GM18861 (cell line): ENCODE results near the gene SYNE1.
A peak's percentile ranks its signal among the peaks of the same experiment; 100 is the strongest.
"Not testable (repeated sequence)": the region's sequence is repeated elsewhere in the genome, so short reads cannot be mapped to it uniquely, and the experiment has no call there.

Source experiments
- ATAC-seq: cut with Tn5 transposase; IDR thresholded peaks from one replicate; pipeline ENCODE4 v1.9.1; 2021; ENCODE audit not compliant: unreplicated experiment

SYNE1 gene

GRCh38 chr6:152155792-152156191 lies 481.4 kb downstream of the SYNE1 start:
- no peak for ATAC-seq

GRCh38 chr6:152154559-152155356 lies 482.4 kb downstream of the SYNE1 start:
- no peak for ATAC-seq

GRCh38 chr6:152151920-152152319 lies 485.2 kb downstream of the SYNE1 start:
- ATAC-seq = no peak

- ATAC-seq = no peak
Measured at GRCh38 chr6:152150196-152150595, 487.0 kb downstream of the SYNE1 start.

GRCh38 chr6:152148412-152148811 lies 488.8 kb downstream of the SYNE1 start:
- no peak for ATAC-seq

- ATAC-seq = no peak
Measured at GRCh38 chr6:152147269-152147668, 489.9 kb downstream of the SYNE1 start.

- no peak for ATAC-seq
Measured at GRCh38 chr6:152146385-152146784, 490.8 kb downstream of the SYNE1 start.

- ATAC-seq = no peak
Measured at GRCh38 chr6:152143359-152143758, 493.8 kb downstream of the SYNE1 start.

GRCh38 chr6:152142105-152142504 lies 495.1 kb downstream of the SYNE1 start:
- no peak for ATAC-seq

- ATAC-seq = not testable (repeated sequence)
Measured at GRCh38 chr6:152138344-152138743, 498.8 kb downstream of the SYNE1 start.

GRCh38 chr6:152136449-152136825 lies 500.7 kb downstream of the SYNE1 start:
- no peak for ATAC-seq

GRCh38 chr6:152135755-152136448 lies 501.3 kb downstream of the SYNE1 start:
- no peak for ATAC-seq

GRCh38 chr6:152130441-152130840 lies 506.7 kb downstream of the SYNE1 start:
- no peak for ATAC-seq

GRCh38 chr6:152129691-152130151 lies 507.4 kb downstream of the SYNE1 start:
- ATAC-seq = no peak

- no peak for ATAC-seq
Measured at GRCh38 chr6:152127432-152128165, 509.6 kb downstream of the SYNE1 start.

GRCh38 chr6:152124429-152125074 lies 512.6 kb downstream of the SYNE1 start:
- peak; percentile 72 for ATAC-seq

GRCh38 chr6:152123076-152123475 lies 514.1 kb downstream of the SYNE1 start:
- no peak for ATAC-seq

GRCh38 chr6:152122434-152122833 lies 514.7 kb downstream of the SYNE1 start:
- ATAC-seq = no peak

GRCh38 chr6:152121910-152122309 lies 515.3 kb downstream of the SYNE1 start:
- no peak for ATAC-seq

- ATAC-seq = no peak
Measured at GRCh38 chr6:152119831-152120230, 517.3 kb downstream of the SYNE1 start.

- no peak for ATAC-seq
Measured at GRCh38 chr6:152118678-152119077, 518.5 kb downstream of the SYNE1 start.
